Cardiac fibroblast (primary cell): Measurements from ENCODE around the gene FMN1.

ENCODE experiments used
- DNase-seq, 2 donors: peaks; one replicate each; pipeline versions ENCODE4 v3.0.0 to v3.0.0-alpha.2; 2010; ENCODE audit warnings: low read depth in 2 of 2
- H3K4me3 ChIP-seq, 2 donors: replicated peaks in 1 of 2; 1 replicate in 1 of 2; 2 replicates in 1 of 2; pipeline ENCODE4 v1.5.1; 2011; ENCODE audit warnings: low read depth in 2 of 2, low read length in 2 of 2, mild to moderate bottlenecking in 2 of 2, moderate library complexity in 1 of 2
- CTCF ChIP-seq: IDR thresholded peaks from one replicate; pipeline ENCODE4 v1.5.1; 2011; ENCODE audit warnings: low read depth, mild to moderate bottlenecking, low read length, inconsistent platforms

FMN1 gene

DNA sequence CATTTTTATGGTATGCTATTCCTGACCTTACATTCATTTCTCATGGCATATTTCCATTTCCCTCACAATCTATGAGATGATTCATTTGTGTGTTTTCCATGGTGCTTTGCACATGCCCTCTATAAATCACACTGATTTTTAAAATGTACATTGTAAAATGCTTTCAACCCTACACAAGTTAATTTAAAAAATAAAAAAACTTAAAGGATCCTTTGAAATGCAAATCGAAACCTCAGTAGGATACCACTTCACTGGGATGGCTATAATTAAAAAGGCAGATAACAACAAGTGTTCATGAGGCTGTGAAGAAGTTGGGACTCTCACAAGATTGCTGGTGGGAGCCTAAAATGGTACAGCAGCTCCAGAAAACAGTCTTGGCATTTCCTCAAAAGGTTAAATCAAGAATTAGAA lies 83.5 kb downstream of the FMN1 start:
- peak in 1 of 2 donors; percentile 35 for DNase-seq
- H3K4me3 ChIP-seq: no peak overlapping the region
- no peak for TF ChIP-seq CTCF

DNA sequence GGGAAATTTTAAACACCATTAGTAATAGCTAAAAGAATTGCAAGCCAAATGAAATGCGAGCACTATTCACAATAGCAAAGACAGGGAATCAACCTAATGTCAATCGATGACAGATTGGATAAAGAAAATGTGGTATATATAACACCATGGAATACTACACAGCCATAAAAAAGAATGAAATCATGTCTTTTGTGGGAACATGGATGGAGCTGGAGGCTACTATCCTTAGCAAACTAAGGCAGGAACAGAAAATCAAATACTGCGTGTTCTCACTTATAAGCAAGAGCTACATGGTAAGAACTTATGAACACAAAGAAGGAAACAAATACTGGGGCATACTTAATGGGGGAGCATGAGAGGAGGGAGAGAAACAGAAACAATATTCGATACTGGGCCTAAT lies 85.2 kb downstream of the FMN1 start:
- TF ChIP-seq CTCF: no peak
- no peak overlapping the region for H3K4me3 ChIP-seq
- DNase-seq: no peak

DNA sequence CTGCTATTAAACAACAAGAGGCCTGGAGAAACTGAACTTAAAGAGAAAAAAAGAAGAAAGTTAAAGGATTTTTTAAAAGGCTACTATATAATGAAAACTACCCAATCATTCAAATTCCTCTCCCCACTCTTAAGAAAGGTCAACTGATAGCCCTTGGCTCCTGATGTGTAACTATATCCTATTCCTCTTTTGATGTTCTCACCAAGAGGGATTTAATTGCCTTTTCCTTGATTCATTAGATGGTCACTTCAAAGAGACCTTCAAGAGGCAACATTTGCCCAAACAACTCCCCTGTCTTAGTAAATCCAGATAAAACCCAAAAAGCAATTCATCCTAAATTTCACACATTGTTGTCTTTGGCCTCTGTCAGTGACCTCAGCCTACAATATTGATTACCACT lies 86.0 kb downstream of the FMN1 start:
- DNase-seq: no peak
- no peak overlapping the region for H3K4me3 ChIP-seq
- no peak for TF ChIP-seq CTCF

GRCh38 chr15:33107950-33108349 lies 86.6 kb downstream of the FMN1 start:
- peak; percentile 9 to 21 for DNase-seq
- no peak overlapping the region for H3K4me3 ChIP-seq
- no peak for TF ChIP-seq CTCF

GRCh38 chr15:33104212-33104611 lies 90.3 kb downstream of the FMN1 start:
- no peak overlapping the region for H3K4me3 ChIP-seq
- DNase-seq: peak; percentile 48 to 74
- TF ChIP-seq CTCF: no peak

GRCh38 chr15:33101036-33101435 lies 93.5 kb downstream of the FMN1 start:
- DNase-seq: no peak
- TF ChIP-seq CTCF: no peak
- no peak overlapping the region for H3K4me3 ChIP-seq

- no peak for DNase-seq
- TF ChIP-seq CTCF: no peak
- H3K4me3 ChIP-seq: no peak overlapping the region
Measured at GRCh38 chr15:33100314-33100713, 94.2 kb downstream of the FMN1 start.
